ENCODE results near the gene MAPT.

GRCh38 chr17:45870342-45870974, 23.9 kb upstream of the MAPT start:
- no peak for TF ChIP-seq CTCF (IDR thresholded peaks at IDR 0.05)
- no peak for TF ChIP-seq POLR2A (IDR thresholded peaks at IDR 0.05)
- TF ChIP-seq EP300 (IDR thresholded peaks at IDR 0.05), result no peak
- TF ChIP-seq POLR2AphosphoS5 (IDR thresholded peaks at IDR 0.05), result no peak
